Measurements from ENCODE around the gene KCNAB1.
A peak's percentile ranks its signal among the peaks of the same experiment; 100 is the strongest.

Gene KCNAB1

GRCh38 chr3:156376199-156376598 lies 255.8 kb downstream of the KCNAB1 start:
- DNase-seq = no peak

GRCh38 chr3:156377266-156377665 lies 256.9 kb downstream of the KCNAB1 start:
- no peak for DNase-seq

- peak in 1 of 4 experiments; percentile 33 for DNase-seq
Observed at GRCh38 chr3:156377718-156378117, 257.3 kb downstream of the KCNAB1 start.

GRCh38 chr3:156378871-156379270 lies 258.5 kb downstream of the KCNAB1 start:
- DNase-seq = no peak

GRCh38 chr3:156379327-156379726 lies 258.9 kb downstream of the KCNAB1 start:
- DNase-seq = no peak

- DNase-seq = no peak
Observed at GRCh38 chr3:156381253-156381652, 260.9 kb downstream of the KCNAB1 start.

GRCh38 chr3:156382458-156383346 lies 262.3 kb downstream of the KCNAB1 start:
- peak; percentile 64 to 77 (median 73) for DNase-seq

- DNase-seq = no peak
Observed at GRCh38 chr3:156383441-156384025, 263.2 kb downstream of the KCNAB1 start.

- peak in 1 of 4 experiments; percentile 9 for DNase-seq
Observed at GRCh38 chr3:156388497-156389448, 268.4 kb downstream of the KCNAB1 start.

GRCh38 chr3:156389449-156389950 lies 269.1 kb downstream of the KCNAB1 start:
- no peak for DNase-seq

GRCh38 chr3:156390846-156391245 lies 270.5 kb downstream of the KCNAB1 start:
- no peak for DNase-seq

GRCh38 chr3:156395961-156396710 lies 275.8 kb downstream of the KCNAB1 start:
- no peak for DNase-seq

- DNase-seq = no peak
Observed at GRCh38 chr3:156396851-156397250, 276.5 kb downstream of the KCNAB1 start.

- no peak for DNase-seq
Observed at GRCh38 chr3:156397534-156397933, 277.2 kb downstream of the KCNAB1 start.

- no peak for DNase-seq
Observed at GRCh38 chr3:156400062-156400461, 279.7 kb downstream of the KCNAB1 start.

- no peak for DNase-seq
Observed at GRCh38 chr3:156400735-156401134, 280.4 kb downstream of the KCNAB1 start.

GRCh38 chr3:156404217-156404616 lies 283.8 kb downstream of the KCNAB1 start:
- no peak for DNase-seq

- DNase-seq = no peak
Observed at GRCh38 chr3:156406393-156406792, 286.0 kb downstream of the KCNAB1 start.

GRCh38 chr3:156407617-156408225 lies 287.3 kb downstream of the KCNAB1 start:
- no peak for DNase-seq

GRCh38 chr3:156409694-156410093 lies 289.3 kb downstream of the KCNAB1 start:
- no peak for DNase-seq

- DNase-seq = no peak
Observed at GRCh38 chr3:156412600-156412999, 292.2 kb downstream of the KCNAB1 start.

Measured in suppressor macrophage (primary cell).